NCI-H82 (cell line): ENCODE measurements around the gene RNASE3.
"Not testable (repeated sequence)": the region's sequence is repeated elsewhere in the genome, so short reads cannot be mapped to it uniquely, and the experiment has no call there.

Source experiments
- DNase-seq: peaks from one replicate; lab custom pipeline; 2025; lab: John Stamatoyannopoulos, UW

Gene RNASE3

DNA sequence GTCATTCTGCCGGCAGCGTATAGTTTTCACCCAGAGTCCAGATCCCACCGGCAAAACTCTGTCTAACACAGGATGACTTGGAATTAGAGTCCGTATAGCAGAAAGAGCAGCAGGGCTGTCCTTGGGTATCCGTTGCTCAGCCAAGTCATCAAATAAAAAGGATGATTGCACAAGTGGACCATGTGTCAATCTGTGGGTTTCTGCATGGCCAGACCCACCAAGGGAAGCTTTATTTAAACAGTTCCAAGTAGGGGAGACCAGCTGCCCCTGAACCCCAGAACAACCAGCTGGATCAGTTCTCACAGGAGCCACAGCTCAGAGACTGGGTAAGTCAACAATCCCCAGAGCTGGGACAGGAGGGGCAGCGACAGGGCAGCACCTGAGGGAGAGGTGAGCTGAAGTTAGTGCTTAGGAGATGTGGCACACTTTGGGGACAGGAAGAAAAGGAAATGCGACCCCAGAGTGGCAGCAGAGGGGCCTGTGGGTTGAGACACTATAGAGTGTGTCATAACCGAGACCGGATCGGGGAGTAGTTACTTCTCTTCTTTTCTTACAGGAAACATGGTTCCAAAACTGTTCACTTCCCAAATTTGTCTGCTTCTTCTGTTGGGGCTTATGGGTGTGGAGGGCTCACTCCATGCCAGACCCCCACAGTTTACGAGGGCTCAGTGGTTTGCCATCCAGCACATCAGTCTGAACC lies at the start of gene RNASE3:
TSS of gene RNASE3 (plus strand) at position 260 of the 700 bp plus-strand sequence. CDS start at position 562, 302 bp downstream.
- not testable (repeated sequence) for DNase-seq

- DNase-seq: no peak
These were observed 44.6 kb upstream of the RNASE3 start for GRCh38 chr14:20846560-20846959.

DNA sequence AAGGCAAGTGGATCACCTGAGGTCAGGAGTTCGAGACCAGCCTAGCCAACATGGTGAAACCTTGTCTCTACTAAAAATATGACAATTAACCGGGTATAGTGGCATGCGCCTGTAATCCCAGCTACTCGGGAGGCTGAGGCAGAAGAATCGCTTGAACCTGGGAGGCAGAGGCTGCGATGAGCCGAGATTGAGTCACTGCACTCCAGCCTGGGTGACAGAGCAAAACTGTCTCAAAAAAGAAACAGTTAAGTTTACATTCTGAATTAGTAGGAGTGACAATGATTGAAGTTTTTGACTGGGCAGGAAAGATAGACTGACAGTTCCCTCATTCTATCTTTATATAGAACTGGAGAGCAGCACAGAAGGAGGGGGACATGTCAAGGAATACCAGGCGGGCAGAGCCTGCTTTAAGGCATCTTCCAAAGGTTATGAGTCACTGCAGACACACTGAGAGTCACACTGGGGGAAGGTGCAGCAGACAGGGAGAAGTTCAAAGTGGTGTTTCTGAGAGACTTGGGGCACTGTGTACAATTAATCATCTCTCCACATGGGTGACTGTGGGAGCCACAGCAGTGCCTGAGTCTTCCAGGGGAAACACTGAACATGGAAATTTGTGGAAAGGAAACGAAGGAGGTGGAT lies 42.8 kb upstream of the RNASE3 start:
- DNase-seq: no peak

GRCh38 chr14:20848955-20849570 lies 42.1 kb upstream of the RNASE3 start:
- DNase-seq: no peak

- DNase-seq: no peak
These were observed 38.1 kb upstream of the RNASE3 start for GRCh38 chr14:20853042-20853441.

DNA sequence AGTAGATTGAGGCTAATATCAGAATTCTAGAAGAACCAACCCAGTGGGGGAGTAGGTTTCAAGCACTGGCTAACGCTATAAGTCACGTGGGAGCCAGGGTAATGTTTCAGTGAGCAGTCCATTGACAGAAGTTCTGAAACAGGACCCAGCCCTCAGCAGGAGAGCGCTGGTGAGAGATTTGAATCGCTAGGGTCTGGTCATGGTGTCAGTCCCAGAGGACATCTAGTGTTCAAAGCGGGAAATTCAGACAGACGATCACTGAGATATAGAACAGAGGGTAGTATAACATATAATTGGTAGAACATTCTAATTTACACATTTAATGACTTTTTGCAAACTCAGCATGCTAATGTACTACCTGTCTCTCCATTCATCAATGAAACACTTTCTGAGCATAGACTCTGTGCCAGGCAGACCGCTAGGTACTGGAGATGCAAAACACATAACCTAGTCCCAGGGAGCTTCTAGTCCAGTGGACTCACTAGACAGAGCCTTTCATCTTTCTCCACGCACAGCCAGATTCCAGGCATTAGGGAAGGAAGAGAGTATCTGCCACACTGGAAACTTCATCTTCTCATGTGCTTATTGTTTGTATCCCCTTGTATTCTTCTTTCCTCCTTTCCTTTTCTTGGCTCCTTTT lies 35.4 kb upstream of the RNASE3 start:
- peak; percentile 52 for DNase-seq

DNA sequence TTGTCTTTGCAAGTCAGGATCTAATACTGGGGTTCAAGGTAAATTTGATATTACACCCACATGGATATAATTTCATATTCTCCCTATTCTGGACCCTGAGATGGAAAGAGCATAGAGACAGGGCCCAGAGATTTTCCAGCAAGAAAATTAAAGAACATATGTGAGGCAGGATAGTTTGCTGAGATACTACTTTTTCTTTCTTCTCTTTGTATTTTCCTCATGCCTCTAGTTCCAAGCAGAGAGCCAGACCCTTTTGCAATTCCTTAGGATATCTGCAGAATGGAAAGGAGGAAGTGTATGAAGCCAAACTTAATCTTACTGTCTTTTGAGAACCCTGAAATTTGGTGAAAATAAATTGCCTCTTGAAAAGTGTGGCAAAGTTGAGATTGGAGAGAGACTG lies 34.0 kb upstream of the RNASE3 start:
- DNase-seq: no peak

DNA sequence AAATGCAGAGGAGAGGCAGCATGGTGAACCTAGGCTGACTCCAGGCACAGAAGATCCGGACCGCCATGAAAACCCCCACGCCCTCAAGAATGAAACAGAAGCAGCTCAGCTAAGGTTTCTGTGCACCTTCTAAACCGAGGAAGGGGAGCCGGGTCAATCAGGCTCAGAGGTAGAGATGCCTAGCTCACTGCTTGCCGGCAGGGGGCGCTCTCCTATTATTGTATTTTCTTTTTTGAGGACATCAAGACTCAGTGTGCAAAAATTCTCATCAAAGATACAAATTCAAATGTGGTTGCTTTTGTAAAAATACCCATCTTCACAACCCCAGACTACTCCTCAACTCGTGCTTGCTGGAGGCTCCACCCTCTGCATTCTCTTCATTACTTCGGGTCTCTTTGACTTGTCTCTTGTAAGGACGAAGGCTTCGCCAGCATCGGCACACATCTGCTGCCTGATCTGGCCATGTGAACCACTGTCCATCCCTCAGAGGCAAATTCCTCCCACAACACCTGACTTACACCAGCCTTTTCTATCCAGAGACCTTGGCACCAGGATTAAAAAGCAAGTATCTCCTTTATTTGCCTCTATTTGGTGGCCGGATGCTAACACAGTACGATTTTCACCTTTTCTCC lies 33.4 kb upstream of the RNASE3 start:
- DNase-seq: peak; percentile 53

DNA sequence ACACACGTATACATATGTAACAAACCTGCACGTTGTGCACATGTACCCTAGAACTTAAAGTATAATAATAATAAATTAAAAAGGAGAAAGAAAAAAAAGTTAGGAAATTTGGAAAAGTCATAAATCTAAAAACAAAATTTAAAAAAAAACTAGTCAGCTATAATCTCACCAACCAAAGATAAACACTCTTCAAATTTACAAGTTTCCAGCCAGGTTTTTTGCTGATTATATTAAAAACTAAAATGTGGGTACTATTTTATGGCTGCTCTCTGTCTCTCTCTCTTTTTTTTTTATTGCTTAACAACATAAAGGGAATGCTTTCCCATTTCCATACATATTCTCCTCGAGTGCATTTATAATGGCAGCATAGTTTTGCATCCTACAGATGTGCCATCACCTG lies 25.0 kb upstream of the RNASE3 start:
- no peak for DNase-seq

DNA sequence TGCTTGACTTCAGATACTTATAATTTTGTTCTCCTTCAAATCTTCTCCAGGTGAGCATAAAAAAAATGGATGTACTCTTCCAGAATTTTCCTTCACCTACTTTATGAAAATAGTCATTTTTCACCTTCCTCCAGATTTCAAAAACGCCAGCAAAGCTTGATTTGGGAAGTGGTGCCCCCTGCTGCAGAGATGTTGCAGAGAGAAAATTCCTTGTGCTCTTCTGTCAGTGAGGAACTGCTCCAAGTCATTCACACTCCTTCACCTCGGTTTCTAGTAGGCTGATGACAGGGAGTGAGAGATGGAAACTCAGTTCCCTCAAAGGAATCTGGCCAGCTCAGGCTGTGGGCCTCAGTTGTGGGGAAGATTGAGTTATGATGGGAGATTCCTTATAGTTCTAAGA lies 24.2 kb upstream of the RNASE3 start:
- no peak for DNase-seq

DNA sequence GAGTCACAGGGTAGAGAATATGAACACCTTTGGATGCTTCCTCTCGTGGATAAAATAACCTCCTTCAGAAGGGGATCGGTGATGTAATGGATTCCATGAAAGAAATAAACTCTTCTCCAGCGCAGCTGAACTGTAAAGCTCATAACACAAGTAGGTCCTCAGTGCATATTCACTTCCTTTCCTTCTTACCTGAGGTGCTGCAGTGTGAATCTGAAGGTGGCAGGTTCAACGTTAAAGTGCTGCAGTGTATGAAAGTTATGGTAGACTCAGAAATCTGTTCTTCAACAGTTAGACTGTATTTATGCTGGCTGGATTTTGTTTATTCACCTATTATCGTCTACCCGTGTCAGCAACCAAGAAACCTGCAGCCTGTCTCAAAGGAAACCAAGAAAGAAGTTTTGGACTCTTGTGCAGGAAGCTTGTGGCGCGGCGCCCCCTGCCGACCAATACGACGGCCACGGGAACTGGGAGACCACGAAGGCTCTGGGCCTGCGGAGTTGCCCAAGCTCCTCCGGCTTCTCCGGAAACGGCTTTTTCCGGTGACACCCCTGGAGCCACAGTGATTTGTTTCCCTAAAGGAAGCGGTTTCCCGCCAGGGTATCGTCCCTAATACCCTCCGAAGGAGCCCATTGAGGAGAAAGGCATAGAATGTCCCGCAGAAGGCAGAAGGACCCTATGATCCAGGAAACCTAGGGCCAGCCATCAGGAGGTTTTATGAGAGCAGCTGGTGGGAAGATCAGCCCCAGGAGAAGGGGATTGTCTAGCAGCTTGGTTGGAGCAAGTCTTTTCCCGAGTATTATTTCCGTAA lies 17.6 kb upstream of the RNASE3 start:
- DNase-seq: peak; percentile 67

GRCh38 chr14:20877016-20877415 lies 14.2 kb upstream of the RNASE3 start:
- DNase-seq: no peak

- DNase-seq: no peak
These were observed 12.5 kb upstream of the RNASE3 start for GRCh38 chr14:20878695-20879094.

DNA sequence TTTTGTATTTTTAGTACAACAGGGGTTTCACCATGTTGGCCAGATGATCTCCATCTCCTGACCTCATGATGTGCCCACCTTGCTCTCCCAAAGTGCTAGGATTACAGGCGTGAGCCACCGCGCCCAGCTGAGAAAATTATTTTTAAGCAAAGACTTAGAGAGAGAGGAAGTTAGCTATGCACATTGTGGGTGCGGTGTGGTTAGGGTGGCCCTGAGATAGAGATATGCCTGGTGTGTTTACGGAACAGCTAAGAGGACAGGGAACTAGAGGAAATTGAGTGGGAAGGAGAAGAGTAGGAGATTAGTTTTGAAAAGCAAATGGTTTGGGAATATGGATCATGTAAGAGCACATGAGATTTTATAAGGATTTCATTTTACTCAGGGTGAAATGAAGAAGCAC lies 10.0 kb upstream of the RNASE3 start:
- not testable (repeated sequence) for DNase-seq

DNA sequence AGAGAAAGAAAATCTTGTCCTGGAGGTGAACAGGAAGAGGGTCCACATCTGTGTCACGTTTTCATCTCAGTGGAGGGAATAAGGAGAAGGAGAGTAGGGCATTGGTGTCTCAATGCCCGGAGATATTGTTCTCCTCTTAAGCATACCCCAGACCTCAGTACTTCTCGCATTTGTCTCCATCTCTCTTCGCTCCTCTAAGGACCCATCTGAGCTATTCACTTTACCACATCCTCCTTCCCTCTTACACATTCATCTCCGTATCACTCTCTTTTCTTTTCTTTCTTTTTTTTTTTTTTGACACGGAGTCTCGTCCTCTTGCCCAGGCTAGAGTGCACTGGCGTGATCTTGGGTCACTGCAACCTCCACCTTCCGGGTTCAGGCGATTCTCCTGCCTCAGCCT lies 8.4 kb upstream of the RNASE3 start:
- not testable (repeated sequence) for DNase-seq

DNA sequence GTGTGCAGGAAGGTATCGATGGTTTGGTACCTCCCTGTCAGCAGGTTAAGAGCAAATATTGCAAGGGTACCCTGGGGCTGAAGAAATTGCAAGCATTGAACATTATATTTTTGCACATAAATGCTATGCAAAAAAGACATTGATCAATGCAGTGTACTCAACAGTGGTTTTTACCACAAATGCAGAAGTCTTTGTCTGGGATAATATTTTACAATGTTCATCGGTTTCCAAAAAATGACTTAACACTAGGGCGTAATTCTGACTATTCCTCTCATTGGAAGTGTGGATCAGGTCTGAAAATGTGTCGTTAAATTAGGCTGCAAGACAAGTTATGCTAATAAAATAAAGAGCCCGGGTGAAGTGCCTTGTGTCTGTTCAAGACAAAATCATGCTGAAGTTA lies 2.8 kb upstream of the RNASE3 start:
- not testable (repeated sequence) for DNase-seq

GRCh38 chr14:20895322-20895721 lies 4.1 kb downstream of the RNASE3 start:
- DNase-seq: not testable (repeated sequence)

GRCh38 chr14:20904393-20905029 lies 13.3 kb downstream of the RNASE3 start:
- DNase-seq: no peak

- no peak for DNase-seq
These were observed 14.5 kb downstream of the RNASE3 start for GRCh38 chr14:20905676-20906075.

- DNase-seq: no peak
These were observed 16.0 kb downstream of the RNASE3 start for GRCh38 chr14:20907214-20907613.

GRCh38 chr14:20910822-20911221 lies 19.6 kb downstream of the RNASE3 start:
- not testable (repeated sequence) for DNase-seq
